Measurements from ENCODE around the gene STIMATE.

STIMATE gene

DNA sequence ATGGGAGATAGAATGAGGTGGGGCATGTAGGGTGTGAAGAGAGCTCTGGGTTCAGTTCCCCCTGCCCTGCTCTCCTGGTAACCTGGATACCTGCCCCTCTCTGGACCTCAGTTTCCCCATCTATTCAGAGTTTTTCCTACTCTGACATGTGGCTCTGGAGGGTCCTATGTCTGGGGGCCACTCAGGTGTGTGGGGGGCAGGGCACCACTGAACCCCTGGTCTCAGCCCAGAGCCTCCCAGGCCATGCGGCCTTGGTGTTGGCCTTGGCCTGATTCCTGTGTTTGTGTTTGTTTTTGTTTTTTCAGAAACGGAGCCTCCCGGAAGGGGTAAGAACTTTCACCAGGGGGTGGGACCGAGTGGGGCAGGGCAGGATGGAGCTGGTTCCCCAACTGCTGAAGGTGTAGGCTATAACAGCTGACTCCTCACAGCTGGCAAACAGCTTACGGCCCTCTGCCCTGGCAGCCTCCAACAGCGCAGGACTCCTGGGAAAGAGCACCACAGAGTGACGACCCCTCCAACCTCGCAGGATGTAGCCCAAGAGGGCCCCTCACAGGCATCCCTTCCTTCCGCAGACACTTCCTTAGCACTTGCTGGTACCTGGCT lies 101.9 kb downstream of the STIMATE start:
- TF ChIP-seq ZNF514 (tag by site-specific recombination; IDR thresholded peaks at IDR 0.05) (no peak), ZNF629 (tag by site-specific recombination; IDR thresholded peaks at IDR 0.05) (no peak), ZXDB (tag by site-specific recombination; IDR thresholded peaks at IDR 0.05) (no peak), TCF7L2 (IDR thresholded peaks at IDR 0.05; ENCODE audit: borderline replicate concordance, low read depth, low read length) (no peak), ZNF274 (IDR thresholded peaks at IDR 0.05; ENCODE audit: low read length) (no peak), ZNF274 (tag by site-specific recombination; IDR thresholded peaks at IDR 0.05; ENCODE audit: borderline replicate concordance) (no peak), SCRT1 (tag by site-specific recombination; IDR thresholded peaks at IDR 0.05; ENCODE audit: borderline replicate concordance) (no peak), ZNF114 (tag by site-specific recombination; IDR thresholded peaks at IDR 0.05) (no peak), ZNF596 (tag by site-specific recombination; IDR thresholded peaks at IDR 0.05) (no peak), ZSCAN23 (tag by site-specific recombination; IDR thresholded peaks at IDR 0.05) (no peak), ZNF558 (tag by site-specific recombination; IDR thresholded peaks at IDR 0.05) (no peak), ZFP41 (tag by site-specific recombination; IDR thresholded peaks at IDR 0.05; ENCODE audit: borderline replicate concordance) (no peak), BCL11A (tag by site-specific recombination; IDR thresholded peaks at IDR 0.05; ENCODE audit: low read depth) (no peak), ZNF211 (tag by site-specific recombination; IDR thresholded peaks at IDR 0.05; ENCODE audit: low read depth) (no peak), ZNF169 (tag by site-specific recombination; IDR thresholded peaks at IDR 0.05) (no peak)
- TF ChIP-seq, protein P1, sequence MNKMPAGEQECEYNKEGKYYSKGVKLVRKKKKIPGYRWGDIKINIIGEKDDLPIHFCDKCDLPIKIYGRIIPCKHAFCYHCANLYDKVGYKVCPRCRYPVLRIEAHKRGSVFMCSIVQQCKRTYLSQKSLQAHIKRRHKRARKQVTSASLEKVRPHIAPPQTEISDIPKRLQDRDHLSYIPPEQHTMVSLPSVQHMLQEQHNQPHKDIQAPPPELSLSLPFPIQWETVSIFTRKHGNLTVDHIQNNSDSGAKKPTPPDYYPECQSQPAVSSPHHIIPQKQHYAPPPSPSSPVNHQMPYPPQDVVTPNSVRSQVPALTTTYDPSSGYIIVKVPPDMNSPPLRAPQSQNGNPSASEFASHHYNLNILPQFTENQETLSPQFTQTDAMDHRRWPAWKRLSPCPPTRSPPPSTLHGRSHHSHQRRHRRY (tag by site-specific recombination; IDR thresholded peaks at IDR 0.05) = no peak
- no peak overlapping the region for H3K27ac ChIP-seq (ENCODE audit: extremely low read depth, low read depth, low read length)
- H3K36me3 ChIP-seq (ENCODE audit: control insufficient read depth in 2 of 2, insufficient read depth in 1 of 2, low read length in 2 of 2) = no peaks in the 10 kb centered on the region
- H3K9me3 ChIP-seq (ENCODE audit: control insufficient read depth, insufficient read depth, low read depth, low read length) = no peaks in the 10 kb centered on the region
- H3K4me3 ChIP-seq (ENCODE audit: low read depth, low read length) = no peak overlapping the region
- POLR2A ChIA-PET = no interaction called here
- CTCF ChIA-PET = no interaction called here
- H3K4me1 ChIP-seq (ENCODE audit: control insufficient read depth, insufficient read depth, low read length) = no peaks in the 10 kb centered on the region

GRCh38 chr3:52794612-52795099 lies 102.7 kb downstream of the STIMATE start, which contains the start of gene ITIH3:
Gene ITIH3 (plus strand): TSS chr3:52794796. CDS start chr3:52794804, 8 bp downstream.
- CTCF ChIA-PET = no interaction called here
- POLR2A ChIA-PET = no interaction called here
- Histone ChIP-seq H3K27ac (ENCODE audit: extremely low read depth, low read depth, low read length) (no peak within 1 kb of the TSS), H3K9me3 (ENCODE audit: control insufficient read depth, insufficient read depth, low read depth, low read length) (no peaks in the 10 kb centered on the region), H3K36me3 (ENCODE audit: control insufficient read depth in 2 of 2, insufficient read depth in 1 of 2, low read length in 2 of 2) (no peaks in the 10 kb centered on the region), H3K4me3 (ENCODE audit: low read depth, low read length) (no peak within 1 kb of the TSS), H3K4me1 (ENCODE audit: control insufficient read depth, insufficient read depth, low read length) (no peaks in the 10 kb centered on the region)
- TF ChIP-seq ZNF404 (tag by site-specific recombination; IDR thresholded peaks at IDR 0.05) = no peak
- TF ChIP-seq ZNF747 (tag by site-specific recombination; IDR thresholded peaks at IDR 0.05) = no peak
- no peak for TF ChIP-seq SP7 (tag by site-specific recombination; IDR thresholded peaks at IDR 0.05)
- TF ChIP-seq ZNF776 (tag by site-specific recombination; IDR thresholded peaks at IDR 0.05; ENCODE audit: borderline replicate concordance) = no peak

DNA sequence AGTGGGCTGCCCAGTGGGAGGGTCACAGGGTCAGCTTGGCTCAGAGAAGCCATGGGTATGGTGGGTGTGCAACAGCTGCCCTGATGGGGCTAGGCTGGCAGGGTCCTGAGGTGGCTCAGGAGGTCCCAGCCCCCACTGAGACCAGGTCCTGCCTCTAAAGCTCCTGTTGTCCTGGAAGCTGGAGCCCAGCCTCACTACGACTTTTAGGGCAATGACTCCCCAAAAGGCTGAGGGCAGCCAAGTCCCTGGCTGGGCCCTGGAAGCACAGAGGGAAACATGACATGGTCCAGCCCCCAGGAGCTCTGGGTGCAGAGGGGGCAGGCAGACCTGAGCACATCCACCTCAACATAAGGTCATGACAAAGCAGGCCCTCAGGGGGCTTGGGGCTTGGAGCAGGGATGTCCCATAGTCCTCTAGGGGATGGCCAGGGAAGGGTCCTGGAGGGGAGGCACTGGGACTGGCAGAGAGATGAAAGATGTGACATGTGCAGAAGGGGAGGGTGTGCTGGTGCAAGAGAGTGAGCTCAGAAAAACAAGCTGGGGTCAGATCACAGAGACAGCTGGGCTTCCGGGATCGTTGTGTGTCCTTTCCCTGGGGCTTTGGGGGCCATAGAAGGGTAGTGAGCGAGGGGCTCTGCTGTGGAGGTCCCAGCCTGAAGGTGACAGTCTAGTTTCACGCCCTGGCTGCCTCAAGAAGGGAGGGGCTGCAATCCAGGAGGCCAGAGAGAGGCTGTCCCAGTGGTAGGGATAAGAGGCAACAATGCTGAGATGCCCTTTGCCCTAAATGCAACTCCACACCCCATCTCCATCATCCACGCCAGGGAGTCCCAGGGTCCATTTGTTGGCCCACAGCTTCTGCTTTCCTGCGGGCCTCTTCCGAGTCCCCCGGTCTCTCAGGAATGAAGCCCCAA lies 103.4 kb downstream of the STIMATE start:
- no peaks in the 10 kb centered on the region for H3K9me3 ChIP-seq (ENCODE audit: control insufficient read depth, insufficient read depth, low read depth, low read length)
- ChIA-PET POLR2A (no interaction called here), CTCF (interaction anchor here (1.0 kb wide), 1 partner anchor 11 kb away, joined by 3 read pairs; no protein-coding TSS in a partner anchor)
- H3K36me3 ChIP-seq (ENCODE audit: control insufficient read depth in 2 of 2, insufficient read depth in 1 of 2, low read length in 2 of 2) = no peaks in the 10 kb centered on the region
- no peak overlapping the region for H3K4me3 ChIP-seq (ENCODE audit: low read depth, low read length)
- no peaks in the 10 kb centered on the region for H3K4me1 ChIP-seq (ENCODE audit: control insufficient read depth, insufficient read depth, low read length)
- no peak for TF ChIP-seq ZNF514 (tag by site-specific recombination; IDR thresholded peaks at IDR 0.05)
- TF ChIP-seq SETDB1 (IDR thresholded peaks at IDR 0.05; ENCODE audit: insufficient read length, low read length) = no peak
- TF ChIP-seq ZNF274 (IDR thresholded peaks at IDR 0.05; ENCODE audit: low read length) = no peak
- no peak for TF ChIP-seq ZNF274 (tag by site-specific recombination; IDR thresholded peaks at IDR 0.05; ENCODE audit: borderline replicate concordance)
- no peak for TF ChIP-seq ZFHX2 (tag by site-specific recombination; conservative IDR thresholded peaks at IDR 0.05)
- no peak overlapping the region for H3K27ac ChIP-seq (ENCODE audit: extremely low read depth, low read depth, low read length)

Measured in HEK293 (cell line).